Progenitor cell of endocrine pancreas (in vitro differentiated cells): ENCODE data around the gene ITGB6. TPM values are rescaled to one million over a fixed set of nuclear protein-coding genes. Genes with fewer than 3 reads are reported as not detected.
A peak's percentile ranks its signal among the peaks of the same experiment; 100 is the strongest.

Source experiments
- DNase-seq: peaks from one replicate; pipeline ENCODE4 v3.0.0; 2021; ENCODE audit warnings: low spot score; ENCODE audit not compliant: unreplicated experiment
- H3K27ac Mint-ChIP-seq: 2 replicates; pipeline ENCODE4 v1.8.0; 2021; ENCODE audit warnings: mild to moderate bottlenecking, moderate library complexity, mixed read lengths
- H3K27me3 Mint-ChIP-seq: 2 replicates; pipeline ENCODE4 v1.8.0; 2021; ENCODE audit warnings: mixed read lengths
- H3K36me3 Mint-ChIP-seq: 2 replicates; pipeline ENCODE4 v1.8.0; 2022; ENCODE audit warnings: mixed read lengths; ENCODE audit not compliant: insufficient read depth
- H3K4me1 Mint-ChIP-seq: 2 replicates; pipeline ENCODE4 v1.8.0; 2021; ENCODE audit warnings: low read depth, mixed read lengths
- H3K4me3 Mint-ChIP-seq: 2 replicates; pipeline ENCODE4 v1.8.0; 2021; ENCODE audit warnings: low read depth, mild to moderate bottlenecking, moderate library complexity, mixed read lengths
- H3K9me3 Mint-ChIP-seq: 2 replicates; pipeline ENCODE4 v1.8.0; 2021; ENCODE audit warnings: low read depth, mixed read lengths
- total RNA-seq: library from RNA; stranded (reverse); gene quantifications from 2 replicates; pipeline ENCODE4 v1.2.1, GENCODE V29; 2021
- TF ChIP-seq, protein P1 (sequence below): fragments of 200-600 bp; sonication (generic); IDR thresholded peaks from one replicate; pipeline ENCODE4 v1.5.0; 2021; ENCODE audit warnings: antibody characterized with exemption, mild to moderate bottlenecking; ENCODE audit not compliant: unreplicated experiment

ITGB6 gene
- total RNA-seq, 1 donor from 2014 or later = 6.7 TPM

DNA sequence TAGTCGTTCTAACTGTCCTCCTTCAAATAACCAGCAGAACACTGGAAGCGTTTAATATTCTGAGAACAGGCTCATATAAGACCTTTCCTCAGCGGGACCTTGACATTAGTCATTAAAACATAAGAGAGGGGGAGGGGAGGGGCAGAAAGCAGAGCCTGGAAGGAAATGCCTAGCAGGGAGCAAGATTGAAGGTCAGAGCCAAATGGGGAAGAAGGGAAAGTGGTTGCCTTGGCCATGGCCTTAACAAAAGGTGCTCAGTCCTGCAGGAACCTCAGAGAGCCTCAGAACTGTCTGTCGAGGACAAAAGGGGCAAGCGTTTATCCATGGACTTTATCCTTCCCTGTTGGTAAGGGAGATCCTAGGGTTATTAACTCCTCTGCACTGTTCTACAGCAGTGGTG lies 136.8 kb downstream of the ITGB6 start:
- TF ChIP-seq, protein P1, sequence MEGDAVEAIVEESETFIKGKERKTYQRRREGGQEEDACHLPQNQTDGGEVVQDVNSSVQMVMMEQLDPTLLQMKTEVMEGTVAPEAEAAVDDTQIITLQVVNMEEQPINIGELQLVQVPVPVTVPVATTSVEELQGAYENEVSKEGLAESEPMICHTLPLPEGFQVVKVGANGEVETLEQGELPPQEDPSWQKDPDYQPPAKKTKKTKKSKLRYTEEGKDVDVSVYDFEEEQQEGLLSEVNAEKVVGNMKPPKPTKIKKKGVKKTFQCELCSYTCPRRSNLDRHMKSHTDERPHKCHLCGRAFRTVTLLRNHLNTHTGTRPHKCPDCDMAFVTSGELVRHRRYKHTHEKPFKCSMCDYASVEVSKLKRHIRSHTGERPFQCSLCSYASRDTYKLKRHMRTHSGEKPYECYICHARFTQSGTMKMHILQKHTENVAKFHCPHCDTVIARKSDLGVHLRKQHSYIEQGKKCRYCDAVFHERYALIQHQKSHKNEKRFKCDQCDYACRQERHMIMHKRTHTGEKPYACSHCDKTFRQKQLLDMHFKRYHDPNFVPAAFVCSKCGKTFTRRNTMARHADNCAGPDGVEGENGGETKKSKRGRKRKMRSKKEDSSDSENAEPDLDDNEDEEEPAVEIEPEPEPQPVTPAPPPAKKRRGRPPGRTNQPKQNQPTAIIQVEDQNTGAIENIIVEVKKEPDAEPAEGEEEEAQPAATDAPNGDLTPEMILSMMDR = no peak
- Mint-ChIP-seq H3K27me3 (peaks cover 33% of the 10 kb centered on the region), H3K4me1 (peaks cover 5% of the 10 kb centered on the region), H3K36me3 (peaks cover 4% of the 10 kb centered on the region), H3K4me3 (peak overlapping the region; percentile 84), H3K9me3 (peaks cover 8% of the 10 kb centered on the region), H3K27ac (no peak overlapping the region)
- no peak for DNase-seq

DNA sequence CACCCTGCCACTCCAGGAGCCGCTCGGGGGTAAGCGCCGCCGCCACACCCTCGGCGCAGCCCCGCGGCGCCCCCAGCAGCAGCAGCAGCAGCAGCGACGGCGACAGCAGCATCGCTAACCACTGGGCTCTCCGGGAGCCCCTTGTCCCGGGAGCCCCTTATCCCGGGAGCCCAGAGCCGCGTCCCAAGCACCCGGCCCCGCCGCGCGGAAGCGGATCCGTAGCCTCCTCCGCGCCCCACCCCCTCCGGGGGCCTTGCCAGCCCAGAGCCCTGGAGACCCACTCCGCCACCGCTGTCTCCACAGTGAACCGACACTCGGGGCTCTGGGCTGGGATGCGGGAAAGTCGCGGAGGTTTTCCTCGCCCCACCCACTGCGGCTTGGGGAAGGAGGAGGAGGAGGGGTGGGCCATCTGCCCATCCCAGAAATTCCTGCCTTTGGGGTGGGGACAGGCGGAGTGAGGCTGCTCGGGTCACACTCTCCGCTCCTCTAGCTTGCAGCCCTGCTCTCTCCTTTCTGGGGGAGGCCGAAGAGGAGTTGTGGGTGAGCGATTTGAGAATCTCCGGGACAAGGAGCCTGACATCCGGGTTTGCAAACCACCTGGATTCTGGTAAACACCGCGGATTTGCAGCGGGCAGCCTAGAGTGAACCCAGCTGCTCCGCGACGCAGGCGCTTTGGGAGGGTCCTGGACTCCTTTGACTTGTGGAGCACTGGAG lies 137.6 kb downstream of the ITGB6 start, which contains the start of gene PLA2R1:
TSS of gene PLA2R1 (minus strand) at position 324 of the 714 bp plus-strand sequence. CDS start at position 112, 212 bp downstream.
- Mint-ChIP-seq H3K36me3 (peaks cover 4% of the 10 kb centered on the region), H3K27me3 (peaks cover 35% of the 10 kb centered on the region), H3K9me3 (peaks cover 8% of the 10 kb centered on the region), H3K4me3 (peak within 1 kb of the TSS; percentile 84), H3K4me1 (peaks cover 14% of the 10 kb centered on the region), H3K27ac (peak within 1 kb of the TSS; percentile 89)
- DNase-seq = peak; percentile 49
- TF ChIP-seq, protein P1 = no peak

DNA sequence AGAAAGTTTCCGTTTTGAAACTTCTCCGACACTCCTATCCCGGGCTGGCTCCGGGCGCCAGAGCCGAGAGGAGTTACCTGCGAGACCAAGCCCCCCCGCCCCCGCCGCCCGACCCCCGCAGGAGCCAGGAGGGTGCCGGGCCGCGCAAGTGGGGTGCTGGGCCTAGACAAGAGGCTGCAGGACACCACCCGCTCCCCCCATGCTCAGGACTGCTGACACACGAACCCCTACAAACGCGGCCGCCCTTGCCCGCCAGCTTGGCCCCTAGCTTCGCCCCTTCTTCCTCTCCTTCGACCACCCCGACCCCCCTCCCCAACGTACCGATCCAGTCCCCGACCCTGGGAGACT lies 138.2 kb downstream of the ITGB6 start:
- peaks cover 36% of the 10 kb centered on the region for H3K27me3 Mint-ChIP-seq

DNA sequence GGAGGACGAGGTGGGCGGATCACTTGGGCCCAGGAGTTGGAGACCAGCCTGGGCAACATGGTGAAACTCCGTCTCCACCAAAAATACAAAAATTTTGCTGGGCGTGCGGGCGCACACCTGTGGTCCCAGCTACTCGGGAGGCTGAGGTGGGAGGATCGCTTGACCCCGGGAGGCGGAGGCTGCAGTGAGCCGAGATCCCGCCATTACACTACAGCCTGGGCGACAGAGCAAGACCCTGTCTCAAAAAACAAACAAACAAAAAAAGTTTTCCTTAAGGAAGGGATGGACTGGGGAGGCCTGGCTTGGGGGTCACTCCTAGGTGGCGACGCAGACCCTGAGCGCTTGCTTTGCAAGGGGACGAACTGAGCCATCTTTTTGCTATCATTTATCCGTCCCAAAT lies 138.5 kb downstream of the ITGB6 start:
- Mint-ChIP-seq H3K36me3 (peaks cover 2% of the 10 kb centered on the region), H3K4me1 (peaks cover 14% of the 10 kb centered on the region), H3K9me3 (peaks cover 6% of the 10 kb centered on the region), H3K27me3 (peaks cover 36% of the 10 kb centered on the region), H3K27ac (no peak overlapping the region), H3K4me3 (peak overlapping the region; percentile 45)
- TF ChIP-seq, protein P1 = no peak
- no peak for DNase-seq

More for the DNA sequence above, 138.2 kb downstream of the ITGB6 start:
- Mint-ChIP-seq H3K27ac (no peak overlapping the region), H3K4me3 (peak overlapping the region; percentile 84), H3K36me3 (peaks cover 4% of the 10 kb centered on the region), H3K4me1 (peaks cover 14% of the 10 kb centered on the region), H3K9me3 (peaks cover 8% of the 10 kb centered on the region)
- TF ChIP-seq, protein P1 = no peak
- DNase-seq = no peak

DNA sequence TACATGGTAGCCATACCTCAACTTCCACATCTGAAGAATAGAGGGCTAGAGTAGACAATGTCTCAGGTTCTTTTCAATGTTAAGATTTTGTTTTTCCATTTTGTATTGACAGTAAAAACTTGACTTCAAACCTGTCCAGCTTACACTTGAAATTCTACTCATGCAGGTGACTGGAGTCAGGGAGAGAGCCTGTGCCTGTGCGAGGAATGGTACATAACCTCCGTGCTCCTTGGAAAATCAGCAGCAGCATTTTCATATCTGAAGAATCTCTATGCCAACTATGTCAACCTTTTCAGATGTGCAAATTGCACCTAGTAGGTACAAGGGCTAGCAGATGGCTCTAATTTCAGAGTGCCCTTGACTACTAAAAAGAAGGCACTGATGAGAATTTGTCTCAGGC lies 139.8 kb downstream of the ITGB6 start:
- Mint-ChIP-seq H3K4me1 (peaks cover 14% of the 10 kb centered on the region), H3K9me3 (no peaks in the 10 kb centered on the region)

More for the DNA sequence above, 139.8 kb downstream of the ITGB6 start:
- H3K36me3 Mint-ChIP-seq = no peaks in the 10 kb centered on the region
- peaks cover 38% of the 10 kb centered on the region for H3K27me3 Mint-ChIP-seq
- H3K27ac Mint-ChIP-seq = no peak overlapping the region
- TF ChIP-seq, protein P1 = no peak
- no peak for DNase-seq
- no peak overlapping the region for H3K4me3 Mint-ChIP-seq
